Prostate gland (tissue), 2 donors: ENCODE measurements around the gene ATE1. TPM values are rescaled to one million over a fixed set of nuclear protein-coding genes. Genes with fewer than 3 reads are reported as not detected.

ENCODE experiments used
- DNase-seq: peaks from one replicate; pipeline ENCODE4 v3.0.0-alpha.2; 2019; ENCODE audit warnings: low spot score
- H3K27ac ChIP-seq, 2 donors: fragments of 200-600 bp; sonication (generic); 2 replicates each; pipeline ENCODE4 v1.5.1; 2017 to 2019
- H3K27me3 ChIP-seq: fragments of 200-600 bp; sonication (generic); replicated peaks from 2 replicates; pipeline ENCODE4 v1.5.1; 2019; ENCODE audit not compliant: insufficient read depth
- H3K36me3 ChIP-seq, 2 donors: fragments of 200-600 bp; sonication (generic); 1 replicate in 1 of 2; 2 replicates in 1 of 2; pipeline versions ENCODE4 v1.5.1 to v1.8.1; 2017 to 2019
- H3K4me1 ChIP-seq: fragments of 200-600 bp; sonication (generic); replicated peaks from 2 replicates; pipeline ENCODE4 v1.5.1; 2019
- H3K4me3 ChIP-seq, 2 donors: fragments of 200-600 bp; sonication (generic); 2 replicates each; pipeline ENCODE4 v1.5.1; 2017 to 2019
- H3K9me3 ChIP-seq: fragments of 200-600 bp; sonication (generic); 2 replicates; pipeline ENCODE4 v1.5.1; 2017
- CTCF ChIP-seq, 4 experiments: fragments of 200-600 bp in 2 of 4; fragments of 450-650 bp in 2 of 4; sonication (generic) in 2 of 4; IDR thresholded peaks; 1 replicate in 3 of 4; 2 replicates in 1 of 4; pipeline ENCODE4 v1.5.1; 2016 to 2019; ENCODE audit warnings: antibody characterized with exemption in 4 of 4, mild to moderate bottlenecking in 2 of 4, moderate library complexity in 2 of 4
- POLR2A ChIP-seq: fragments of 450-650 bp; IDR thresholded peaks from one replicate; pipeline ENCODE4 v1.6.1; 2016; ENCODE audit warnings: antibody characterized with exemption, mild to moderate bottlenecking
- POLR2AphosphoS5 ChIP-seq: sonication (generic); formaldehyde crosslinking; IDR thresholded peaks from one replicate; pipeline ENCODE4 v1.6.1; 2017; ENCODE audit warnings: antibody characterized with exemption
- WGBS: methylation state at CpG from one replicate; pipeline ENCODE4 v1.1.5; 2018; 5-methylcytosine and 5-hydroxymethylcytosine counted together
- intact Hi-C: fragments of 100-400 bp; cut with DNase I; formaldehyde crosslinking; loops from one replicate; pipeline ENCODE4 v1.14.2; 2022
- total RNA-seq, 2 donors: library from RNA; depleted of rRNA; stranded (reverse); fragments of >200 nt; gene quantifications; one replicate each; pipeline ENCODE4 v1.1.0, GENCODE V29; 2016

ATE1 gene
- total RNA-seq, 2 donors from 2014 or later: 29.9 to 36.2 TPM

GRCh38 chr10:121813211-121813815, 114.5 kb downstream of the ATE1 start:
- intact Hi-C loops: no loop called here
- no peak for TF ChIP-seq CTCF (IDR thresholded peaks at IDR 0.05)
- TF ChIP-seq POLR2A: no peak
- no peak for TF ChIP-seq POLR2AphosphoS5
- no peak overlapping the region for H3K27ac ChIP-seq
- H3K27me3 ChIP-seq: no peaks in the 10 kb centered on the region
- WGBS: 97% methylated on average over 1 of the region's 1 CpG
- H3K9me3 ChIP-seq: no peaks in the 10 kb centered on the region
- H3K36me3 ChIP-seq: no peaks in the 10 kb centered on the region
- H3K4me1 ChIP-seq: no peaks in the 10 kb centered on the region
- no peak overlapping the region for H3K4me3 ChIP-seq
- no peak for DNase-seq

GRCh38 chr10:121812031-121812430, 115.8 kb downstream of the ATE1 start:
- TF ChIP-seq CTCF (IDR thresholded peaks at IDR 0.05) (no peak), POLR2A (no peak), POLR2AphosphoS5 (no peak)
- no peak for DNase-seq
- H3K4me1 ChIP-seq: no peaks in the 10 kb centered on the region
- H3K9me3 ChIP-seq: no peaks in the 10 kb centered on the region
- no peaks in the 10 kb centered on the region for H3K36me3 ChIP-seq
- H3K4me3 ChIP-seq: no peak overlapping the region
- intact Hi-C loops: no loop called here
- H3K27me3 ChIP-seq: no peaks in the 10 kb centered on the region
- 71% methylated on average over 4 of the region's 4 CpGs for WGBS
- H3K27ac ChIP-seq: no peak overlapping the region

- Histone ChIP-seq H3K27me3 (no peaks in the 10 kb centered on the region), H3K9me3 (no peaks in the 10 kb centered on the region), H3K4me1 (no peaks in the 10 kb centered on the region), H3K36me3 (no peaks in the 10 kb centered on the region), H3K4me3 (no peak overlapping the region), H3K27ac (no peak overlapping the region)
- intact Hi-C loops: no loop called here
- TF ChIP-seq POLR2A: no peak
- no peak for TF ChIP-seq POLR2AphosphoS5
- TF ChIP-seq CTCF (IDR thresholded peaks at IDR 0.05): no peak
- WGBS: 47% methylated on average over 2 of the region's 2 CpGs
- DNase-seq: no peak
These were observed 116.4 kb downstream of the ATE1 start for GRCh38 chr10:121811386-121811785.

GRCh38 chr10:121808835-121809234, 119.0 kb downstream of the ATE1 start:
- no peak overlapping the region for H3K27ac ChIP-seq
- H3K4me3 ChIP-seq: no peak overlapping the region
- H3K36me3 ChIP-seq: no peaks in the 10 kb centered on the region
- H3K9me3 ChIP-seq: no peaks in the 10 kb centered on the region
- no peaks in the 10 kb centered on the region for H3K27me3 ChIP-seq
- 75% methylated on average over 2 of the region's 2 CpGs for WGBS
- no peaks in the 10 kb centered on the region for H3K4me1 ChIP-seq
- DNase-seq: no peak
- no peak for TF ChIP-seq CTCF (IDR thresholded peaks at IDR 0.05)
- TF ChIP-seq POLR2A: no peak
- intact Hi-C loops: no loop called here

GRCh38 chr10:121804460-121804859, 123.4 kb downstream of the ATE1 start:
- no peaks in the 10 kb centered on the region for H3K9me3 ChIP-seq
- WGBS: 93% methylated on average over 4 of the region's 4 CpGs
- no peak overlapping the region for H3K4me3 ChIP-seq
- no peaks in the 10 kb centered on the region for H3K27me3 ChIP-seq
- no peaks in the 10 kb centered on the region for H3K36me3 ChIP-seq
- no peak for DNase-seq
- no peaks in the 10 kb centered on the region for H3K4me1 ChIP-seq
- intact Hi-C loops: no loop called here
- no peak for TF ChIP-seq POLR2A
- TF ChIP-seq CTCF (IDR thresholded peaks at IDR 0.05): no peak
- no peak overlapping the region for H3K27ac ChIP-seq
